GM12892 (cell line): ENCODE data around the gene ALDH2.

Experiments used
- POLR2A ChIP-seq: IDR thresholded peaks from 2 replicates; pipeline ENCODE4 v1.6.1; 2011; ENCODE audit warnings: low read depth, low read length, control low read depth
- POLR2AphosphoS5 ChIP-seq: IDR thresholded peaks from 2 replicates; pipeline ENCODE4 v1.6.1; 2011; ENCODE audit warnings: low read depth, low read length, control low read depth
- TAF1 ChIP-seq: IDR thresholded peaks from 2 replicates; pipeline ENCODE4 v1.6.1; 2011; ENCODE audit warnings: low read depth, mild to moderate bottlenecking, control low read depth, low read length, borderline replicate concordance

GRCh38 chr12:111806304-111806703 lies 39.6 kb downstream of the ALDH2 start:
- TF ChIP-seq TAF1 (no peak), POLR2A (no peak), POLR2AphosphoS5 (no peak)
